ENCODE data around the gene ASPG. TPM values are rescaled to one million over a fixed set of nuclear protein-coding genes. Genes with fewer than 3 reads are reported as not detected.
A peak's percentile ranks its signal among the peaks of the same experiment; 100 is the strongest.

ASPG gene
- not detected for total RNA-seq

GRCh38 chr14:104085032-104085888, at the start of gene ASPG:
ASPG (plus strand) TSS chr14:104085700; CDS start chr14:104085771, 71 bp downstream.
- no peaks in the 10 kb centered on the region for H3K36me3 Mint-ChIP-seq
- CTCF ChIA-PET = interaction anchor here (1.3 kb wide), 1 partner anchor 9 kb away, joined by 8 read pairs; no protein-coding TSS in a partner anchor
- no peak within 1 kb of the TSS for H3K4me3 Mint-ChIP-seq
- no peak within 1 kb of the TSS for H3K27ac Mint-ChIP-seq
- no peaks in the 10 kb centered on the region for H3K4me1 Mint-ChIP-seq
- peaks cover 7% of the 10 kb centered on the region for H3K27me3 Mint-ChIP-seq
- DNase-seq (no peak), ATAC-seq (peak; percentile 61)
- H3K9me3 Mint-ChIP-seq (ENCODE audit: low read depth) = no peaks in the 10 kb centered on the region

GRCh38 chr14:104036212-104036611, 49.3 kb upstream of the ASPG start:
- DNase-seq (no peak), ATAC-seq (no peak)
- Mint-ChIP-seq H3K27me3 (peaks cover 26% of the 10 kb centered on the region), H3K4me3 (no peak overlapping the region), H3K4me1 (peaks cover 2% of the 10 kb centered on the region), H3K9me3 (ENCODE audit: low read depth) (no peaks in the 10 kb centered on the region), H3K27ac (no peak overlapping the region), H3K36me3 (no peaks in the 10 kb centered on the region)
- CTCF ChIA-PET = no interaction called here

- CTCF ChIA-PET = no interaction called here
- Mint-ChIP-seq H3K27me3 (peaks cover 32% of the 10 kb centered on the region), H3K4me1 (peaks cover 2% of the 10 kb centered on the region), H3K4me3 (no peak overlapping the region), H3K36me3 (no peaks in the 10 kb centered on the region), H3K9me3 (ENCODE audit: low read depth) (no peaks in the 10 kb centered on the region), H3K27ac (no peak overlapping the region)
- ATAC-seq = no peak
- no peak for DNase-seq
These were observed 48.4 kb upstream of the ASPG start for GRCh38 chr14:104037074-104037473.

- ATAC-seq (no peak), DNase-seq (no peak)
- Mint-ChIP-seq H3K9me3 (ENCODE audit: low read depth) (no peaks in the 10 kb centered on the region), H3K27me3 (peaks cover 32% of the 10 kb centered on the region), H3K36me3 (no peaks in the 10 kb centered on the region), H3K27ac (no peak overlapping the region), H3K4me1 (peaks cover 2% of the 10 kb centered on the region), H3K4me3 (no peak overlapping the region)
- CTCF ChIA-PET = no interaction called here
These were observed 47.6 kb upstream of the ASPG start for GRCh38 chr14:104037903-104038302.

- Mint-ChIP-seq H3K4me3 (no peak overlapping the region), H3K36me3 (no peaks in the 10 kb centered on the region), H3K27me3 (peaks cover 32% of the 10 kb centered on the region), H3K4me1 (peaks cover 2% of the 10 kb centered on the region), H3K9me3 (ENCODE audit: low read depth) (no peaks in the 10 kb centered on the region), H3K27ac (no peak overlapping the region)
- DNase-seq (no peak), ATAC-seq (no peak)
- CTCF ChIA-PET = no interaction called here
These were observed 46.3 kb upstream of the ASPG start for GRCh38 chr14:104039214-104039613.

GRCh38 chr14:104040539-104040938, 45.0 kb upstream of the ASPG start:
- peaks cover 2% of the 10 kb centered on the region for H3K4me1 Mint-ChIP-seq
- CTCF ChIA-PET = no interaction called here
- no peak overlapping the region for H3K27ac Mint-ChIP-seq
- H3K4me3 Mint-ChIP-seq = no peak overlapping the region
- peaks cover 30% of the 10 kb centered on the region for H3K27me3 Mint-ChIP-seq
- DNase-seq = no peak
- H3K9me3 Mint-ChIP-seq (ENCODE audit: low read depth) = no peaks in the 10 kb centered on the region
- H3K36me3 Mint-ChIP-seq = no peaks in the 10 kb centered on the region
- ATAC-seq = no peak

- ATAC-seq (no peak), DNase-seq (no peak)
- CTCF ChIA-PET = no interaction called here
- peaks cover 25% of the 10 kb centered on the region for H3K27me3 Mint-ChIP-seq
- H3K4me1 Mint-ChIP-seq = peaks cover 2% of the 10 kb centered on the region
- H3K4me3 Mint-ChIP-seq = no peak overlapping the region
- no peaks in the 10 kb centered on the region for H3K9me3 Mint-ChIP-seq (ENCODE audit: low read depth)
- no peaks in the 10 kb centered on the region for H3K36me3 Mint-ChIP-seq
- H3K27ac Mint-ChIP-seq = no peak overlapping the region
These were observed 43.9 kb upstream of the ASPG start for GRCh38 chr14:104041430-104042104.

GRCh38 chr14:104044016-104044415, 41.5 kb upstream of the ASPG start:
- CTCF ChIA-PET = no interaction called here
- ATAC-seq (no peak), DNase-seq (no peak)
- Mint-ChIP-seq H3K4me1 (peaks cover 7% of the 10 kb centered on the region), H3K4me3 (no peak overlapping the region), H3K36me3 (no peaks in the 10 kb centered on the region), H3K27me3 (peaks cover 24% of the 10 kb centered on the region), H3K27ac (no peak overlapping the region), H3K9me3 (ENCODE audit: low read depth) (no peaks in the 10 kb centered on the region)

- DNase-seq (no peak), ATAC-seq (no peak)
- peaks cover 13% of the 10 kb centered on the region for H3K27me3 Mint-ChIP-seq
- CTCF ChIA-PET = no interaction called here
- H3K36me3 Mint-ChIP-seq = no peaks in the 10 kb centered on the region
- H3K4me3 Mint-ChIP-seq = no peak overlapping the region
- no peaks in the 10 kb centered on the region for H3K9me3 Mint-ChIP-seq (ENCODE audit: low read depth)
- H3K27ac Mint-ChIP-seq = no peak overlapping the region
- peaks cover 7% of the 10 kb centered on the region for H3K4me1 Mint-ChIP-seq
These were observed 37.7 kb upstream of the ASPG start for GRCh38 chr14:104047761-104048160.

- no peak overlapping the region for H3K4me3 Mint-ChIP-seq
- H3K9me3 Mint-ChIP-seq (ENCODE audit: low read depth) = no peaks in the 10 kb centered on the region
- no peak for ATAC-seq
- H3K36me3 Mint-ChIP-seq = no peaks in the 10 kb centered on the region
- peaks cover 7% of the 10 kb centered on the region for H3K4me1 Mint-ChIP-seq
- peaks cover 16% of the 10 kb centered on the region for H3K27me3 Mint-ChIP-seq
- CTCF ChIA-PET = interaction anchor here (0.9 kb wide), 1 partner anchor 29 kb away, joined by 3 read pairs; no protein-coding TSS in a partner anchor
- DNase-seq = no peak
- no peak overlapping the region for H3K27ac Mint-ChIP-seq
These were observed 36.6 kb upstream of the ASPG start for GRCh38 chr14:104048758-104049507.

GRCh38 chr14:104049576-104050240, 35.8 kb upstream of the ASPG start:
- no peak overlapping the region for H3K4me3 Mint-ChIP-seq
- no peaks in the 10 kb centered on the region for H3K36me3 Mint-ChIP-seq
- ATAC-seq = no peak
- CTCF ChIA-PET = interaction anchor here (0.9 kb wide), 1 partner anchor 28 kb away, joined by 3 read pairs; no protein-coding TSS in a partner anchor
- H3K4me1 Mint-ChIP-seq = peaks cover 7% of the 10 kb centered on the region
- DNase-seq = no peak
- H3K27me3 Mint-ChIP-seq = peaks cover 16% of the 10 kb centered on the region
- H3K27ac Mint-ChIP-seq = no peak overlapping the region
- no peaks in the 10 kb centered on the region for H3K9me3 Mint-ChIP-seq (ENCODE audit: low read depth)

- no peak for DNase-seq
- Mint-ChIP-seq H3K4me3 (no peak overlapping the region), H3K27ac (no peak overlapping the region), H3K36me3 (no peaks in the 10 kb centered on the region), H3K4me1 (peaks cover 7% of the 10 kb centered on the region), H3K27me3 (peaks cover 21% of the 10 kb centered on the region), H3K9me3 (ENCODE audit: low read depth) (no peaks in the 10 kb centered on the region)
- no peak for ATAC-seq
- CTCF ChIA-PET = interaction anchor here (1.3 kb wide), 1 partner anchor 26 kb away, joined by 3 read pairs; no protein-coding TSS in a partner anchor
These were observed 34.2 kb upstream of the ASPG start for GRCh38 chr14:104051092-104051813.

All from activated CD8-positive, alpha-beta memory T cell treated with anti-CD3 and anti-CD28 coated beads, Interleukin-2, amount 10 ng/mL, durations not matched to agents 7 days and 5 days (primary cell).